CD14-positive monocyte (primary cell): Measurements from ENCODE around the gene SASH3. TPM values are rescaled to one million over a fixed set of nuclear protein-coding genes. Genes with fewer than 3 reads are reported as not detected.
A peak's percentile ranks its signal among the peaks of the same experiment; 100 is the strongest.

Experiments
- DNase-seq, 3 donors: peaks; one replicate each; pipeline ENCODE4 v3.0.0-alpha.2; 2011 to 2022
- H2AFZ ChIP-seq: 2 replicates; pipeline ENCODE4 v1.6.0; 2012; ENCODE audit warnings: mild to moderate bottlenecking, low read depth, low read length, inconsistent platforms; ENCODE audit not compliant: insufficient read depth, poor library complexity, severe bottlenecking
- H3K27ac ChIP-seq, 2 donors: 1 replicate in 1 of 2; 2 replicates in 1 of 2; pipeline ENCODE4 v1.5.1; 2012 to 2013; ENCODE audit warnings: low read length in 2 of 2, control low read depth in 1 of 2, inconsistent platforms in 1 of 2, low read depth in 1 of 2, mild to moderate bottlenecking in 1 of 2
- H3K27me3 ChIP-seq, 2 donors: one replicate each; pipeline versions ENCODE4 v1.6.0 to v1.6.1; 2011 to 2013; ENCODE audit warnings: low read length in 2 of 2; ENCODE audit not compliant: control insufficient read depth in 2 of 2, insufficient read depth in 2 of 2
- H3K36me3 ChIP-seq, 2 donors: replicated peaks in 1 of 2; 1 replicate in 1 of 2; 2 replicates in 1 of 2; pipeline versions ENCODE4 v1.5.1 to v1.6.1; 2012 to 2013; ENCODE audit warnings: low read length in 2 of 2, control low read depth in 1 of 2, inconsistent platforms in 1 of 2, mild to moderate bottlenecking in 1 of 2; ENCODE audit not compliant: insufficient read depth in 2 of 2, control insufficient read depth in 1 of 2
- H3K4me1 ChIP-seq, 2 donors: 1 replicate in 1 of 2; 2 replicates in 1 of 2; pipeline versions ENCODE4 v1.5.1 to v1.6.1; 2012 to 2013; ENCODE audit warnings: low read length in 2 of 2, control low read depth in 1 of 2, inconsistent platforms in 1 of 2, mild to moderate bottlenecking in 1 of 2, moderate library complexity in 1 of 2; ENCODE audit not compliant: insufficient read depth in 2 of 2, control insufficient read depth in 1 of 2
- H3K4me2 ChIP-seq: replicated peaks from 2 replicates; pipeline ENCODE3; 2012; ENCODE audit warnings: low read length, moderate library complexity, mild to moderate bottlenecking; ENCODE audit not compliant: poor library complexity, severe bottlenecking; ENCODE audit errors: extremely low read depth
- H3K4me3 ChIP-seq, 3 experiments: fragments of 200-600 bp in 1 of 3; sonication (generic) in 1 of 3; replicated peaks in 1 of 3; 1 replicate in 2 of 3; 2 replicates in 1 of 3; pipeline ENCODE4 v1.5.1; 2011 to 2013; ENCODE audit warnings: low read length in 3 of 3, mild to moderate bottlenecking in 3 of 3, control low read depth in 2 of 3, low read depth in 2 of 3, inconsistent platforms in 1 of 3, moderate library complexity in 1 of 3
- H3K79me2 ChIP-seq: 2 replicates; pipeline ENCODE4 v1.6.0; 2012; ENCODE audit warnings: mild to moderate bottlenecking, control low read depth, inconsistent platforms, low read length, moderate library complexity; ENCODE audit not compliant: insufficient read depth
- H3K9ac ChIP-seq: 2 replicates; pipeline ENCODE4 v1.6.0; 2017; ENCODE audit warnings: low read length, mild to moderate bottlenecking; ENCODE audit not compliant: insufficient read depth, poor library complexity, severe bottlenecking
- H3K9me3 ChIP-seq, 2 donors: replicated peaks in 1 of 2; 1 replicate in 1 of 2; 2 replicates in 1 of 2; pipeline versions ENCODE4 v1.5.1 to v1.6.1; 2012 to 2013; ENCODE audit warnings: low read length in 2 of 2, control low read depth in 1 of 2; ENCODE audit not compliant: control insufficient read depth in 1 of 2, insufficient read depth in 1 of 2
- H4K20me1 ChIP-seq: 2 replicates; pipeline ENCODE4 v1.6.0; 2012; ENCODE audit warnings: mild to moderate bottlenecking, low read length, control low read depth, moderate library complexity; ENCODE audit not compliant: insufficient read depth
- H3K27ac Mint-ChIP-seq, 7 donors: one replicate each; pipeline ENCODE4 v1.8.0; 2020; ENCODE audit warnings: mild to moderate bottlenecking in 7 of 7, mixed read lengths in 7 of 7, moderate library complexity in 6 of 7, inconsistent platforms in 2 of 7
- H3K27me3 Mint-ChIP-seq, 3 donors: one replicate each; pipeline ENCODE4 v1.8.0; 2021 to 2022; ENCODE audit warnings: low read depth in 3 of 3, mild to moderate bottlenecking in 3 of 3, mixed read lengths in 3 of 3, moderate library complexity in 3 of 3, inconsistent platforms in 1 of 3
- H3K36me3 Mint-ChIP-seq, 2 donors: one replicate each; pipeline ENCODE4 v1.8.0; 2020; ENCODE audit warnings: mixed read lengths in 2 of 2, inconsistent platforms in 1 of 2, mild to moderate bottlenecking in 1 of 2
- H3K4me1 Mint-ChIP-seq: one replicate; pipeline ENCODE4 v1.8.0; 2020; ENCODE audit warnings: mild to moderate bottlenecking, mixed read lengths
- H3K4me3 Mint-ChIP-seq, 2 donors: one replicate each; pipeline ENCODE4 v1.8.0; 2020; ENCODE audit warnings: mild to moderate bottlenecking in 2 of 2, mixed read lengths in 2 of 2, moderate library complexity in 1 of 2
- H3K9me3 Mint-ChIP-seq, 7 donors: one replicate each; pipeline ENCODE4 v1.8.0; 2020 to 2022; ENCODE audit warnings: mixed read lengths in 7 of 7, mild to moderate bottlenecking in 6 of 7, moderate library complexity in 6 of 7, inconsistent platforms in 2 of 7
- CTCF ChIP-seq: fragments of 200-600 bp; IDR thresholded peaks from one replicate; pipeline ENCODE4 v1.8.0; 2022; ENCODE audit warnings: antibody characterized with exemption, mild to moderate bottlenecking
- WGBS: methylation state at CpG from one replicate; pipeline ENCODE4 v1.1.5; 2013; ENCODE audit warnings: missing lambda C conversion rate; ENCODE audit not compliant: insufficient coverage; 5-methylcytosine and 5-hydroxymethylcytosine counted together
- intact Hi-C, 2 donors: fragments of 100-400 bp; cut with micrococcal nuclease; formaldehyde crosslinking; loops; one replicate each; pipeline versions ENCODE4 v1.15.0 to v1.15.1; 2023
- polyA plus RNA-seq, 3 donors: library from polyadenylated mRNA; depleted of rRNA in 1 of 3; unstranded in 2 of 3; stranded (reverse) in 1 of 3; fragments of 300-500 nt in 2 of 3; fragments of >200 nt in 1 of 3; fragmentation: Illumina TruSeq in 2 of 3; gene quantifications; 1 replicate in 2 of 3; 2 replicates in 1 of 3; pipeline ENCODE4 v1.2.3, GENCODE V29; 2012 to 2021

The SASH3 gene
- polyA plus RNA-seq, 3 donors, result 127 to 272 (median 179) TPM

GRCh38 chrX:129750971-129751370, 28.8 kb upstream of the SASH3 start:
- no peak overlapping the region for H3K9ac ChIP-seq

More at GRCh38 chrX:129750971-129751370, 28.8 kb upstream of the SASH3 start:
- peak in 1 of 3 donors; percentile 44 for DNase-seq
- H3K36me3 Mint-ChIP-seq, result no peaks in the 10 kb centered on the region
- intact Hi-C loops, result loop anchor here in 1 of 2 donors (10.0 kb wide), 1 partner anchor 76 kb away; no protein-coding TSS in a partner anchor
- H3K4me1 Mint-ChIP-seq, result peaks cover 87% of the 10 kb centered on the region
- no peaks in the 10 kb centered on the region for H3K9me3 Mint-ChIP-seq
- H3K36me3 ChIP-seq, result no peaks in the 10 kb centered on the region
- peak overlapping the region in 1 of 2 donors; percentile 34 for H3K27ac ChIP-seq
- H3K4me3 ChIP-seq, result no peak overlapping the region
- H3K4me3 Mint-ChIP-seq, result no peak overlapping the region
- no peak overlapping the region for H3K4me2 ChIP-seq
- H3K79me2 ChIP-seq, result no peaks in the 10 kb centered on the region
- peaks cover 0 to 13% (median 0%) of the 10 kb centered on the region in 3 donors for H3K27me3 Mint-ChIP-seq
- peak overlapping the region in 3 of 7 donors; percentile 57 to 73 (median 70) for H3K27ac Mint-ChIP-seq
- no peaks in the 10 kb centered on the region for H3K27me3 ChIP-seq
- no peaks in the 10 kb centered on the region for H3K9me3 ChIP-seq
- no peak overlapping the region for H2AFZ ChIP-seq
- H3K4me1 ChIP-seq, result peaks cover 59 to 89% of the 10 kb centered on the region in 2 donors
- no peak for TF ChIP-seq CTCF
- no peaks in the 10 kb centered on the region for H4K20me1 ChIP-seq
- 0% methylated on average over 1 of the region's 8 CpGs for WGBS
